T-cell (primary cell): Measurements from ENCODE around the gene KIF4B. TPM values are rescaled to one million over a fixed set of nuclear protein-coding genes. Genes with fewer than 3 reads are reported as not detected.

Experiments used
- ATAC-seq, 4 experiments: fragments of 200-7000 bp in 3 of 4; fragments of 150-1000 bp in 1 of 4; cut with Tn5 transposase; replicated peaks in 1 of 4; 1 replicate in 3 of 4; 2 replicates in 1 of 4; pipeline ENCODE4 v1.10.0; 2021; ENCODE audit warnings: moderate library complexity in 3 of 4, mild to moderate bottlenecking in 2 of 4, moderate number of reproducible peaks in 1 of 4
- CTCF ChIA-PET, 2 donors: fragments of 300-600 bp; sonication (Branson Sonifier 250); formaldehyde crosslinking; loops; one replicate each; lab custom pipeline; 2022; ENCODE audit warnings: antibody characterized with exemption in 2 of 2; lab: Charles Lee
- POLR2A ChIA-PET, 2 donors: fragments of 300-600 bp; sonication (Branson Sonifier 250); formaldehyde crosslinking; loops; one replicate each; lab custom pipeline; 2022; ENCODE audit warnings: antibody characterized with exemption in 2 of 2; lab: Charles Lee
- DNase-seq, 35 experiments: peaks; one replicate each; pipeline versions ENCODE4 v3.0.0 to v3.0.0-alpha.2; 2013 to 2023
- H3K27ac ChIP-seq: one replicate; pipeline ENCODE4 v1.5.1; 2013; ENCODE audit warnings: low read length
- H3K27me3 ChIP-seq, 2 experiments: replicated peaks in 1 of 2; 1 replicate in 1 of 2; 2 replicates in 1 of 2; pipeline versions ENCODE4 v1.6.1 to v1.7.0; 2013; ENCODE audit warnings: low read length in 1 of 2, mixed read lengths in 1 of 2; ENCODE audit not compliant: control insufficient read depth in 2 of 2, insufficient read depth in 2 of 2; ENCODE audit errors: extremely low read depth in 1 of 2
- H3K36me3 ChIP-seq, 2 donors: 1 replicate in 1 of 2; 2 replicates in 1 of 2; pipeline versions ENCODE4 v1.6.1 to v1.7.0; 2013; ENCODE audit warnings: low read length in 1 of 2; ENCODE audit not compliant: control insufficient read depth in 2 of 2, insufficient read depth in 1 of 2; ENCODE audit errors: extremely low read depth in 1 of 2
- H3K4me1 ChIP-seq, 2 experiments: 1 replicate in 1 of 2; 2 replicates in 1 of 2; pipeline versions ENCODE4 v1.6.1 to v1.7.0; 2013; ENCODE audit warnings: low read length in 2 of 2, mixed read lengths in 1 of 2; ENCODE audit not compliant: insufficient read depth in 2 of 2, control insufficient read depth in 1 of 2; ENCODE audit errors: extremely low read depth in 1 of 2
- H3K4me3 ChIP-seq, 2 donors: 1 replicate in 1 of 2; 2 replicates in 1 of 2; pipeline versions ENCODE4 v1.5.1 to v1.7.0; 2013; ENCODE audit warnings: mild to moderate bottlenecking in 2 of 2, low read length in 1 of 2, moderate library complexity in 1 of 2; ENCODE audit not compliant: control insufficient read depth in 1 of 2; ENCODE audit errors: extremely low read depth in 1 of 2
- H3K9me3 ChIP-seq: 2 replicates; pipeline ENCODE4 v1.7.0; 2013
- H3K27ac Mint-ChIP-seq, 2 donors: one replicate each; pipeline ENCODE4 v1.8.0; 2020 to 2021; ENCODE audit warnings: mild to moderate bottlenecking in 2 of 2, mixed read lengths in 2 of 2
- H3K27me3 Mint-ChIP-seq, 2 donors: one replicate each; pipeline ENCODE4 v1.8.0; 2021 to 2022; ENCODE audit warnings: mixed read lengths in 2 of 2
- H3K36me3 Mint-ChIP-seq: one replicate; pipeline ENCODE4 v1.8.0; 2021; ENCODE audit warnings: mixed read lengths
- H3K4me1 Mint-ChIP-seq, 3 donors: one replicate each; pipeline ENCODE4 v1.8.0; 2020 to 2022; ENCODE audit warnings: mixed read lengths in 3 of 3, mild to moderate bottlenecking in 1 of 3
- H3K4me3 Mint-ChIP-seq, 3 donors: one replicate each; pipeline ENCODE4 v1.8.0; 2020 to 2022; ENCODE audit warnings: mild to moderate bottlenecking in 3 of 3, mixed read lengths in 3 of 3, moderate library complexity in 3 of 3
- H3K9me3 Mint-ChIP-seq, 3 donors: one replicate each; pipeline ENCODE4 v1.8.0; 2020 to 2022; ENCODE audit warnings: mixed read lengths in 3 of 3
- WGBS: methylation state at CpG from one replicate; pipeline ENCODE4 v1.1.5; 2013; ENCODE audit warnings: missing lambda C conversion rate; ENCODE audit not compliant: insufficient coverage; 5-methylcytosine and 5-hydroxymethylcytosine counted together
- total RNA-seq, 35 experiments: library from RNA in 6 of 35; stranded (reverse) in 6 of 35; fragments of 120-200 nt in 1 of 35; gene quantifications; one replicate each; pipeline versions ENCODE4 v1.2.1 to v1.2.4 and lab custom pipeline; 2013 to 2026

KIF4B gene
- total RNA-seq, 5 donors from 2014 or later (not counting 1 experiment from before 2014, with no cell fraction given): not detected

DNA sequence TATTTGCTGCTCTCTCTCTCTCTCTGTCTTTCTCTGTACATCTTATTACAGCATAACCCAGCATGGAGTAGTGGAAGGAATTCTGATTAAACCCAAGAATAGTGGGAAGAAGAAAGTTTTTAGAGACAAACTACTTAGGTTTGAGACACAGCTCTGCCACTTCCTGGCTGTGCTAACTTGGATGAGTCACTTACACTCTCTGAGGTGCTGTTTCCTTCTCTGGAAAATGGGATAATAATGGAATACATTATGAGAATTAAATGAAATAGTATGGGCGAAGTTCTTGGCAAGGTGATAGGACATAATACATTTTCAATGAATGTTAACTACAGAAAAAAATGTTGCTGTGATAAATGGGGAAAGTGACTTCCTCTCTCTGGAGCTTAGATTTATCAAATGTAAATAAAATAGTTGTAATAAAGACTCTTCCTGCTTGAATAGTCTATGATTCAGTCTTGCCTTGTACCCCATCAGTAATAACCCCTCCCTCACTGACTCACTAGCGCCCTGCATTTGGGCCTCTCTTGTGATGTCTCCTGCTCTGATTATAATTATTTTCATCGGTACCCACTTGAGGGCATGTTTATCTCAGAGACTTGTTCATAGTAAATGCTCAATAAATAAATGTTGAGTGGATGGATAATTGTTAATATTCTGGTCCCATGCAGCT is 27.6 kb downstream of the KIF4B start:
- Mint-ChIP-seq H3K4me3 (no peak overlapping the region), H3K4me1 (no peaks in the 10 kb centered on the region), H3K36me3 (no peaks in the 10 kb centered on the region), H3K9me3 (no peaks in the 10 kb centered on the region), H3K27ac (no peak overlapping the region), H3K27me3 (peaks cover 38 to 50% of the 10 kb centered on the region in 2 donors)
- ATAC-seq (no peak), DNase-seq (no peak)
- Histone ChIP-seq H3K27ac (no peak overlapping the region), H3K9me3 (no peaks in the 10 kb centered on the region), H3K27me3 (no peaks in the 10 kb centered on the region), H3K4me3 (no peak overlapping the region), H3K4me1 (no peaks in the 10 kb centered on the region), H3K36me3 (no peaks in the 10 kb centered on the region)
- ChIA-PET POLR2A (no interaction called here), CTCF (interaction anchor here in 1 of 2 donors (0.6 kb wide), 1 partner anchor 1854 kb away, joined by 3 read pairs; no protein-coding TSS in a partner anchor)
- 100% methylated on average over 1 of the region's 3 CpGs for WGBS

DNA sequence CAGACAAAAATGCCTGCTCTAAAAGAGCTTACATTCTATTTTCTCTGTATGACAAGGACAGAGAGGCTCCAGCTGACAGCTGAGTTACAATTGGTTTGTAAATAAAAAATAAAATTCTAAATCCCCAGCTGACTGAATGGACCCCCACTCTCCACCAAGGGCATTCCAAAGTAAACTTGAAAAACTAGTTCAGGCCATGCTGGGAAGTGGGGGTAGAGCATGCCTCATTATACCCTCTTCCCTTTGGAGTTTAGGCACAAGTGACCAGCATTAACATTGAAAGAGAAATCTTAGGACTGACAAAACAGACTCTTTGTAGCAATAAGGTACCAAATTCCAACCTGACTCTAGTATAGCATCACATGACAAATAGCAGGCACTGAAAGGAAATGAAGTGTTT is 31.0 kb downstream of the KIF4B start:
- CTCF ChIA-PET: no interaction called here
- H3K27me3 Mint-ChIP-seq: peaks cover 35 to 49% of the 10 kb centered on the region in 2 donors

DNA sequence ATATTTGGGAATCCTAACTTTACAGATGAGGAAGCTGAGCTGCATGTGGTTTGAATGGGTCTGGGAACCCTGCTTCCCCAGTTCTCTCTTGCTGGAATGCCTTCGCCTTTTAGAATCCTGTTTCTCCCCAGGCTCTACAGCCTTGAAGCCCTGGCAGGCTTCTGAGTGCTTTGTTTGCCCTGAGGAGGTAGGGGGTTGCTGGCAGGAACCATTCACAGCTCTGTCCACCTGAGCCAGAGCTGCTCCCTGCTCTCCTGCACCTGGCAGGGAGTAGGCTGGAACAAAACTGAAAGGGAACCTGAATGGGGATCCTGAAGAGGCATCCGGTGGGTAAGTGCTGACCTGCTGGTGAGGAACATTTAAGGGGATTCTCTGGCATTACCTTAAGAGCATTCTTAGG is 33.0 kb downstream of the KIF4B start:
- no peak for ATAC-seq
- CTCF ChIA-PET: no interaction called here

More for the DNA sequence above, 31.0 kb downstream of the KIF4B start:
- Histone ChIP-seq H3K9me3 (no peaks in the 10 kb centered on the region), H3K36me3 (no peaks in the 10 kb centered on the region), H3K4me3 (no peak overlapping the region), H3K4me1 (no peaks in the 10 kb centered on the region), H3K27ac (no peak overlapping the region), H3K27me3 (peaks cover 0 to 3% of the 10 kb centered on the region in 2 experiments)
- H3K36me3 Mint-ChIP-seq: no peaks in the 10 kb centered on the region
- H3K4me1 Mint-ChIP-seq: no peaks in the 10 kb centered on the region
- DNase-seq (no peak), ATAC-seq (no peak)
- POLR2A ChIA-PET: no interaction called here
- H3K9me3 Mint-ChIP-seq: no peaks in the 10 kb centered on the region
- H3K4me3 Mint-ChIP-seq: no peak overlapping the region
- H3K27ac Mint-ChIP-seq: no peak overlapping the region

DNA sequence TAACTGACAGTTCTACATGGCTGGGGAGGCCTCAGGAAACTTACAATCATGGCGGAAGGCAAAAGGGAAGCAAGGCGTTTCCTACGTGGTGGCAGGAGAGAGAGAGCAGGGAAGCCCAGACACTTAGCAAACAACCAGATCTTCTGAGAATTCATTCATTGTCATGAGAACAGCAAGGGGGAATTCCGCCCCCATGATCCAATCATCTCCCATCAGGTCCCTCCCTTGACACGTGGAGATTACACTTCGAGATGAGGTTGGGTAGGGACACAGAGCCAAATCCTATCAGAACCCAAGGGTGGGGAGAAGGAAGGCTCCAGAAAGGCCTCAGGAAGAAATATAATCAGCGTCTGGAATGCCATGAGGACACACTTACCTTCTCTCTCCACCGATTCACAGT is 34.3 kb downstream of the KIF4B start:
- Mint-ChIP-seq H3K4me3 (no peak overlapping the region), H3K4me1 (no peaks in the 10 kb centered on the region), H3K36me3 (no peaks in the 10 kb centered on the region), H3K9me3 (no peaks in the 10 kb centered on the region), H3K27ac (no peak overlapping the region), H3K27me3 (peaks cover 24 to 39% of the 10 kb centered on the region in 2 donors)
- ATAC-seq: no peak
- H3K27me3 ChIP-seq: peaks cover 0 to 3% of the 10 kb centered on the region in 2 experiments
- ChIA-PET CTCF (no interaction called here), POLR2A (no interaction called here)
- H3K4me1 ChIP-seq: no peaks in the 10 kb centered on the region
- 92% methylated on average over 2 of the region's 8 CpGs for WGBS
- H3K36me3 ChIP-seq: no peaks in the 10 kb centered on the region
- no peaks in the 10 kb centered on the region for H3K9me3 ChIP-seq
- no peak for DNase-seq
- H3K4me3 ChIP-seq: no peak overlapping the region
- no peak overlapping the region for H3K27ac ChIP-seq

More for the DNA sequence above, 33.0 kb downstream of the KIF4B start:
- peaks cover 0 to 3% of the 10 kb centered on the region in 2 experiments for H3K27me3 ChIP-seq
- no peak overlapping the region for H3K4me3 ChIP-seq
- no peaks in the 10 kb centered on the region for H3K9me3 ChIP-seq
- H3K4me1 ChIP-seq: no peaks in the 10 kb centered on the region
- Mint-ChIP-seq H3K4me3 (no peak overlapping the region), H3K9me3 (no peaks in the 10 kb centered on the region), H3K27me3 (peaks cover 30 to 40% of the 10 kb centered on the region in 2 donors), H3K36me3 (no peaks in the 10 kb centered on the region), H3K4me1 (no peaks in the 10 kb centered on the region), H3K27ac (no peak overlapping the region)
- POLR2A ChIA-PET: no interaction called here
- DNase-seq: no peak
- 89% methylated on average over 1 of the region's 2 CpGs for WGBS
- H3K36me3 ChIP-seq: no peaks in the 10 kb centered on the region
- H3K27ac ChIP-seq: no peak overlapping the region

DNA sequence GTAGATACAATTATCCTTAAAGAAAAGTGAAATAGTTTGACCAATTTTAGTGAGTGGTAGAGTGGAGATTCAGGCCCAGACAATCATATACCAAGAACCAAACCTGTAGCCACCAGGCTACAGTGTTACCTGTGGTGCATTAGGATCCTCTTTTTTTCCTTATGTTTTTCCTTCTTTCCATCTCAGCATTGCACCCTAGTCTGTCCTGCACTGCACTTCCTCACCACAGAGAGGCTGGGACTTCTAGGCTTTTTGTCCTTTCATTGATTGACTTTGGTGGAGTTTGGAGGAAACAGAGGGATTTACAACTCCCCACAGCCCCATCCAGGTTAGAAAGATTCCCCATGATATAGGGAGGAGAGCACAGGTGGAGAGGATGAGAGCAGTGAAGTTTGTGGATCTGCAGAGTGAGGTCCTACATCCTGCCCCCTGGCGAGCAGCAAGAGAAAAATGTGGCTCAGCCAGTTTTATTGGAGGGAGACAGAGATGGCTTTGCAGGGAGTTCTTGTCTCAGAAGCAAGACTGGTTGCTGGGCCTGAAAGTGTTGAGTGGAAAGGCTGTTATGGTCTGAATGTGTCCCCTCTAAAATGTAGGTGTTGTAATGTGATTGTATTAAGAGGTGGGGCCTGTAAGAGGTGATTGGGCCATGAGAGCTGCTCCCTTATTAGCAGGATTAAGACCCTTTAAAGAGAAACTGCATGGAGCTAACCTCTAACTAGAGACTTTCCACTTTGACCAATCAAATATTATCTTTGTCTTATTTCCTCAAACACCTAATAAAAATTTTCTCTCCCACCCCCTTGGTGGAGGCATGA is 36.2 kb downstream of the KIF4B start:
- peaks cover 0 to 3% of the 10 kb centered on the region in 2 experiments for H3K27me3 ChIP-seq
- H3K27ac Mint-ChIP-seq: no peak overlapping the region
- H3K4me3 ChIP-seq: no peak overlapping the region
- no peaks in the 10 kb centered on the region for H3K4me1 ChIP-seq
- no peaks in the 10 kb centered on the region for H3K4me1 Mint-ChIP-seq
- H3K4me3 Mint-ChIP-seq: no peak overlapping the region
- H3K36me3 ChIP-seq: no peaks in the 10 kb centered on the region
- no peaks in the 10 kb centered on the region for H3K9me3 ChIP-seq
- peaks cover 19 to 31% of the 10 kb centered on the region in 2 donors for H3K27me3 Mint-ChIP-seq
- no peak for ATAC-seq
- WGBS: 38% methylated on average over 1 of the region's 1 CpG
- H3K36me3 Mint-ChIP-seq: no peaks in the 10 kb centered on the region
- POLR2A ChIA-PET: interaction anchor here in 1 of 2 donors (0.6 kb wide), 1 partner anchor 92 kb away, joined by 6 read pairs; no protein-coding TSS in a partner anchor
- H3K27ac ChIP-seq: no peak overlapping the region
- no peaks in the 10 kb centered on the region for H3K9me3 Mint-ChIP-seq
- DNase-seq: no peak
- CTCF ChIA-PET: no interaction called here

DNA sequence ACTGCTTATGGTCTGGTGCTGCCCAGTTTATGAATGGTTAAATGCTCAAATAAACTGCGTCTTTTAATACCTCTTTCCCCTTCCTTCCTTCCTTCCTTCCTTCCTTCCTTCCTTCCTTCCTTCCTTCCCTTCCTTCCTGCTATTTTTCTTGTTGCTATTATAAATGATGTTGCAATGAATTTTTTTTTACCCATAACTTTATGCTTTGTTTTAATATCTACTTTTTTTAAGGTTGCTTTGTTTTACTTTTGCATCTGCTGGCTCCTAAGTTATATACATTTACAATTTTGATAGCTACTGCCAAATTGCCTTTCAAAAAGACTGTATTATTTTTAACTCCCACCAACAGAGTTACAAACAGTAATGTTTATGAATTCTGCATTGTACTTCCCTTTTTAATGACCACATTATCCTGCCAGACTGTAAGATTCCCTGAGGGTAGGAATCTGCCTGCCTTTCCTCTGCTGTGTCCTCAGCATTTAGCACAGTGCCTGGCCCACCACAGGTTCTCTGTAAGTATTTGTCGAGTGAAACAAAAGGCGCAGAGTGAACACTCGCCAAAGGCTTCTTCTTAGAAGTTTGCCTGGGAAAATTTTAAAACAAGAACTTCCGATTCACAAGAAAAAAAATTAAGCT is 36.9 kb downstream of the KIF4B start:
- no peak overlapping the region for H3K4me3 Mint-ChIP-seq
- no peaks in the 10 kb centered on the region for H3K4me1 ChIP-seq
- no peak overlapping the region for H3K27ac ChIP-seq
- H3K27me3 Mint-ChIP-seq: peaks cover 12 to 25% of the 10 kb centered on the region in 2 donors
- H3K9me3 ChIP-seq: no peaks in the 10 kb centered on the region
- no CpG with 5 or more reads among the region's 5 CpGs for WGBS
- ChIA-PET POLR2A (no interaction called here), CTCF (no interaction called here)
- H3K9me3 Mint-ChIP-seq: no peaks in the 10 kb centered on the region
- no peaks in the 10 kb centered on the region for H3K36me3 Mint-ChIP-seq
- no peaks in the 10 kb centered on the region for H3K4me1 Mint-ChIP-seq
- no peaks in the 10 kb centered on the region for H3K36me3 ChIP-seq
- H3K27ac Mint-ChIP-seq: no peak overlapping the region
- DNase-seq (no peak), ATAC-seq (no peak)
- no peak overlapping the region for H3K4me3 ChIP-seq
- H3K27me3 ChIP-seq: peaks cover 0 to 3% of the 10 kb centered on the region in 2 experiments
